HG02763 (cell line): ENCODE data around the gene KLHL29.

Experiments
- ATAC-seq: cut with Tn5 transposase; IDR thresholded peaks from one replicate; pipeline ENCODE4 v1.9.1; 2021; ENCODE audit warnings: mild to moderate bottlenecking, moderate library complexity; ENCODE audit not compliant: unreplicated experiment

The KLHL29 gene

GRCh38 chr2:23544589-23545295 is 159.8 kb downstream of the KLHL29 start:
- no peak for ATAC-seq

- ATAC-seq = no peak
Measured at GRCh38 chr2:23545396-23545795, 160.4 kb downstream of the KLHL29 start.

- ATAC-seq = no peak
Measured at GRCh38 chr2:23545811-23546210, 160.8 kb downstream of the KLHL29 start.

GRCh38 chr2:23546913-23547312 is 161.9 kb downstream of the KLHL29 start:
- ATAC-seq = no peak

- ATAC-seq = no peak
Measured at GRCh38 chr2:23547725-23548124, 162.7 kb downstream of the KLHL29 start.

- no peak for ATAC-seq
Measured at GRCh38 chr2:23548143-23548769, 163.3 kb downstream of the KLHL29 start.

- ATAC-seq = no peak
Measured at GRCh38 chr2:23549051-23549450, 164.1 kb downstream of the KLHL29 start.

- no peak for ATAC-seq
Measured at GRCh38 chr2:23549821-23550530, 165.0 kb downstream of the KLHL29 start.

GRCh38 chr2:23550553-23550952 is 165.6 kb downstream of the KLHL29 start:
- no peak for ATAC-seq

GRCh38 chr2:23551875-23552274 is 166.9 kb downstream of the KLHL29 start:
- ATAC-seq = no peak

GRCh38 chr2:23553561-23553960 is 168.6 kb downstream of the KLHL29 start:
- no peak for ATAC-seq

- no peak for ATAC-seq
Measured at GRCh38 chr2:23554054-23554697, 169.2 kb downstream of the KLHL29 start.

GRCh38 chr2:23555944-23556343 is 171.0 kb downstream of the KLHL29 start:
- ATAC-seq = no peak

GRCh38 chr2:23556929-23557328 is 171.9 kb downstream of the KLHL29 start:
- no peak for ATAC-seq

GRCh38 chr2:23557455-23557854 is 172.5 kb downstream of the KLHL29 start:
- no peak for ATAC-seq

- no peak for ATAC-seq
Measured at GRCh38 chr2:23559561-23560239, 174.7 kb downstream of the KLHL29 start.

GRCh38 chr2:23561088-23561487 is 176.1 kb downstream of the KLHL29 start:
- ATAC-seq = no peak

GRCh38 chr2:23561544-23561943 is 176.6 kb downstream of the KLHL29 start:
- ATAC-seq = no peak

GRCh38 chr2:23562143-23562542 is 177.2 kb downstream of the KLHL29 start:
- no peak for ATAC-seq

- no peak for ATAC-seq
Measured at GRCh38 chr2:23563151-23563550, 178.2 kb downstream of the KLHL29 start.
